ENCODE measurements around the gene RNF19B. TPM values are rescaled to one million over a fixed set of nuclear protein-coding genes. Genes with fewer than 3 reads are reported as not detected.

RNF19B gene
- total and polyA plus RNA-seq, 10 of the 15 experiments (the other 5 are each of a cell fraction or from before 2014, with no cell fraction given) = 2.8 to 32.6 (median 16.6) TPM

GRCh38 chr1:32992489-32993323, 28.1 kb upstream of the RNF19B start (continued):
- TF ChIP-seq MLLT1 (IDR thresholded peaks at IDR 0.05) = 0 out of 2 replicates have a peak, but pooled peaks have one; percentile 63
- peak; percentile 91 for TF ChIP-seq SPI1 (IDR thresholded peaks at IDR 0.05; ENCODE audit: borderline replicate concordance, insufficient read depth, low read depth, low read length)
- TF ChIP-seq STAT1 (conservative IDR thresholded peaks at IDR 0.05) = no peak
- TF ChIP-seq ATF2 (IDR thresholded peaks at IDR 0.05; ENCODE audit: low read length) = peak; percentile 88
- TF ChIP-seq IRF5 (IDR thresholded peaks at IDR 0.05; ENCODE audit: borderline replicate concordance) = no peak
- peak; percentile 71 for TF ChIP-seq ATF7 (IDR thresholded peaks at IDR 0.05; ENCODE audit: low read depth)
- TF ChIP-seq PKNOX1 (IDR thresholded peaks at IDR 0.05) = peak; percentile 48; the same call in 1 of the 2 replicates
- 0 out of 2 replicates have a peak, but pooled peaks have one; percentile 40 for TF ChIP-seq ZNF24 (IDR thresholded peaks at IDR 0.05)
- TF ChIP-seq CUX1 (IDR thresholded peaks at IDR 0.05; ENCODE audit: insufficient replicate concordance, low read depth, low read length) = peak; percentile 84
- TF ChIP-seq DPF2 (IDR thresholded peaks at IDR 0.05) = peak; percentile 87
- no peak for TF ChIP-seq CTCF (IDR thresholded peaks at IDR 0.05 in 2 of 3, conservative IDR thresholded peaks at IDR 0.05 in 1 of 3; ENCODE audit: control insufficient read depth in 2 of 3, extremely low read depth in 1 of 3, insufficient read depth in 1 of 3, low read depth in 3 of 3, low read length in 3 of 3)
